DND-41 (cell line): Measurements from ENCODE around the gene RPS18.

Experiments used
- ATAC-seq: fragments of 200-7000 bp; cut with Tn5 transposase; 3 replicates; pipeline ENCODE4 v1.9.1; 2021; ENCODE audit warnings: low read depth; ENCODE audit not compliant: insufficient read depth
- DNase-seq: peaks from one replicate; pipeline ENCODE4 v3.0.0-alpha.2; 2020
- H2AFZ ChIP-seq: 2 replicates; pipeline ENCODE4 v1.6.0; 2012; ENCODE audit warnings: low read depth, low read length
- H3K27ac ChIP-seq: 2 replicates; pipeline ENCODE4 v1.5.1; 2012; ENCODE audit warnings: low read length, inconsistent platforms
- H3K27me3 ChIP-seq: fragments of 200-600 bp; sonication (generic); 2 replicates; pipeline ENCODE4 v1.6.0; 2012; ENCODE audit warnings: low read length, mild to moderate bottlenecking, inconsistent platforms; ENCODE audit not compliant: insufficient read depth, poor library complexity
- H3K36me3 ChIP-seq: 2 replicates; pipeline ENCODE4 v1.5.1; 2012; ENCODE audit warnings: low read length, inconsistent platforms; ENCODE audit not compliant: insufficient read depth
- H3K4me1 ChIP-seq: 2 replicates; pipeline ENCODE4 v1.5.1; 2012; ENCODE audit warnings: mild to moderate bottlenecking, low read length; ENCODE audit not compliant: insufficient read depth
- H3K4me2 ChIP-seq: 2 replicates; pipeline ENCODE4 v1.6.0; 2012; ENCODE audit warnings: mild to moderate bottlenecking, moderate library complexity, low read length, inconsistent platforms; ENCODE audit not compliant: insufficient read depth
- H3K4me3 ChIP-seq, 2 experiments: fragments of 200-600 bp in 1 of 2; shearing (Covaris generic) in 1 of 2; 2 replicates each; pipeline ENCODE4 v1.5.1; 2012 to 2016; ENCODE audit warnings: inconsistent platforms in 2 of 2, low read length in 2 of 2, mild to moderate bottlenecking in 2 of 2, low read depth in 1 of 2, moderate library complexity in 1 of 2
- H3K79me2 ChIP-seq: 2 replicates; pipeline ENCODE4 v1.6.0; 2012; ENCODE audit warnings: low read length, inconsistent platforms; ENCODE audit not compliant: insufficient read depth
- H3K9ac ChIP-seq: 2 replicates; pipeline ENCODE4 v1.6.0; 2012; ENCODE audit warnings: low read depth, mild to moderate bottlenecking, inconsistent platforms, low read length, moderate library complexity
- H3K9me3 ChIP-seq: 2 replicates; pipeline ENCODE4 v1.5.1; 2012; ENCODE audit warnings: low read length, moderate library complexity, mild to moderate bottlenecking, inconsistent platforms; ENCODE audit not compliant: insufficient read depth, severe bottlenecking
- H4K20me1 ChIP-seq: 2 replicates; pipeline ENCODE4 v1.6.0; 2012; ENCODE audit warnings: low read length; ENCODE audit not compliant: insufficient read depth
- EZH2 ChIP-seq: IDR thresholded peaks from 3 replicates; pipeline ENCODE4 v1.6.1; 2012; ENCODE audit warnings: borderline replicate concordance, low read depth, mild to moderate bottlenecking, moderate library complexity, low read length, inconsistent platforms; ENCODE audit not compliant: severe bottlenecking
- TF ChIP-seq, protein P1 (sequence below): IDR thresholded peaks from 2 replicates; pipeline ENCODE4 v1.5.1; 2012; ENCODE audit warnings: borderline replicate concordance, low read length, moderate library complexity, mild to moderate bottlenecking; ENCODE audit not compliant: poor library complexity, severe bottlenecking; ENCODE audit errors: extremely low read depth

RPS18 gene

GRCh38 chr6:33297956-33298772 is 26.3 kb downstream of the RPS18 start:
- Histone ChIP-seq H4K20me1 (0 out of 2 replicates have a peak, but pooled peaks cover 6% of the 10 kb centered on the region), H3K27me3 (no peaks in the 10 kb centered on the region), H3K4me1 (peaks cover 43% of the 10 kb centered on the region), H3K4me3 (peak overlapping the region; percentile 76 to 90), H3K9ac (peak overlapping the region; percentile 93), H3K36me3 (peaks cover 40% of the 10 kb centered on the region), H3K27ac (peak overlapping the region; percentile 98), H3K79me2 (peaks cover 37% of the 10 kb centered on the region), H2AFZ (peak overlapping the region; percentile 92), H3K9me3 (no peaks in the 10 kb centered on the region), H3K4me2 (peak overlapping the region; percentile 96)
- ATAC-seq: peak; percentile 34
- TF ChIP-seq EZH2: no peak
- TF ChIP-seq, protein P1, sequence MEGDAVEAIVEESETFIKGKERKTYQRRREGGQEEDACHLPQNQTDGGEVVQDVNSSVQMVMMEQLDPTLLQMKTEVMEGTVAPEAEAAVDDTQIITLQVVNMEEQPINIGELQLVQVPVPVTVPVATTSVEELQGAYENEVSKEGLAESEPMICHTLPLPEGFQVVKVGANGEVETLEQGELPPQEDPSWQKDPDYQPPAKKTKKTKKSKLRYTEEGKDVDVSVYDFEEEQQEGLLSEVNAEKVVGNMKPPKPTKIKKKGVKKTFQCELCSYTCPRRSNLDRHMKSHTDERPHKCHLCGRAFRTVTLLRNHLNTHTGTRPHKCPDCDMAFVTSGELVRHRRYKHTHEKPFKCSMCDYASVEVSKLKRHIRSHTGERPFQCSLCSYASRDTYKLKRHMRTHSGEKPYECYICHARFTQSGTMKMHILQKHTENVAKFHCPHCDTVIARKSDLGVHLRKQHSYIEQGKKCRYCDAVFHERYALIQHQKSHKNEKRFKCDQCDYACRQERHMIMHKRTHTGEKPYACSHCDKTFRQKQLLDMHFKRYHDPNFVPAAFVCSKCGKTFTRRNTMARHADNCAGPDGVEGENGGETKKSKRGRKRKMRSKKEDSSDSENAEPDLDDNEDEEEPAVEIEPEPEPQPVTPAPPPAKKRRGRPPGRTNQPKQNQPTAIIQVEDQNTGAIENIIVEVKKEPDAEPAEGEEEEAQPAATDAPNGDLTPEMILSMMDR: peak; percentile 52
- peak; percentile 77 for DNase-seq

DNA sequence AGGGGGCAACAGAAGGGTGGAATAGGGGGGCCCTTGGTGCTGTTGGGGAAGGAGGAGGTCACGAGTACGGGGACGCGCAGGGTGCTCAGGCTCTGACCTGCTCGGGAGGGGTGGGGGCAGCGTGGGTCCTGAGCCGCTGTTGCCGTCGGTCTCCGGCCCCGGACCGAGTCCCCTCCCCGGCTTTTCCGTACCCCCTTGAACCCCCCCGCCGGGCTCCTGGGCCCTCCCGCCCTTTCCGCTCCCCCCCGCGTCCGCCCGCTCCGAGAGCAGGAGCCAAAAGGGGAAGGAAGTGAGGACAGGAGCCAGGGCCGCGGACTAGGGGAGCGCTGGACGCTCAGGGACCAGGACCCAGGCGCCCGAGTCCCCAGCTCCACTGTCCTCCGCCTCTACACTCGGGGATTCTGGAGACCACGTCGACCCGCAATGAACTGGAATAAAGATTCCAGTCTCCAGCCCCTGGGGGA is 26.9 kb downstream of the RPS18 start, which contains the start of gene RGL2:
Gene RGL2, minus strand, starts transcription at position 170 of the 464 bp plus-strand sequence. CDS start 332 bp downstream, outside the sequence.
- TF ChIP-seq EZH2: no peak
- TF ChIP-seq, protein P1: no peak
- Histone ChIP-seq H2AFZ (peak within 1 kb of the TSS; percentile 92), H3K4me1 (peaks cover 43% of the 10 kb centered on the region), H3K9ac (peak within 1 kb of the TSS; percentile 93), H4K20me1 (peaks cover 9% of the 10 kb centered on the region), H3K79me2 (peaks cover 37% of the 10 kb centered on the region), H3K4me2 (peak within 1 kb of the TSS; percentile 96), H3K9me3 (no peaks in the 10 kb centered on the region), H3K36me3 (peaks cover 38% of the 10 kb centered on the region), H3K4me3 (peak within 1 kb of the TSS; percentile 76 to 90), H3K27me3 (no peaks in the 10 kb centered on the region), H3K27ac (peak within 1 kb of the TSS; percentile 98)
- peak; percentile 79 for DNase-seq
- ATAC-seq: peak; percentile 47

DNA sequence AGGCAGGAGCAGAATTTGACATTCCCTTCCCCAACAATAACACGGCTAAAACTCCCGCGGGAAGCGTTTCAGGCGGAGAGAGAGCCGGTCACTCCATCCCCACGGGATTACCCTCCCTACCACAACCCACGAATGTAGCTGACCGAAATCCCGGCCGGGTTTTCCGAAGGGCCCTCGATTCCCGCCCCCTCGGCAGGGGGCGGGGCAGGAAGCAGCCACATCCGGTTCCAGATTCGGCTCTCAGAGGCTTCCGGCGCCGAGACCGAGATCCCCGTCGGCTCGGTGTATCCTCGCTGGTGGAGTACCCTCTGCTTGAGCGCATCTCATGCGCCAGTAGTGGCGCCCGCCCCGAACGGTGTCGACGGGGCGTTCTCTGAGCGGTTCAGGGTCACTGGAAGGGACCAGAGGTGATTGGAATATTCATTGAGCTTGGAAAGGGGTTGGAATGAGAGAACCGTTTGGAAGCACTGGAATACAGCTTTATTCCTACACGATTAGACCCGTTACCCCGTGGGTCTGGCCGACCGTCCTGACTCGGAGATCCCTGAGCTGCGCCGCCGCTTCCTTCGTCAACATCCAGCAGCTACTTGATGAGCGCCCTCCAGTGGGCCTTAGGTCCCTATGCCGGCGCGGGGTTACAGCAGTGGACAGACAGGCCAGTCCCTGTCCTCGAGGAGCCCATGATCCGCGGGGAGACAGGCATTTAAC is 27.5 kb downstream of the RPS18 start:
- Histone ChIP-seq H3K4me1 (peaks cover 43% of the 10 kb centered on the region), H4K20me1 (peaks cover 11% of the 10 kb centered on the region), H3K36me3 (peaks cover 41% of the 10 kb centered on the region), H3K27ac (peak overlapping the region; percentile 98), H3K9me3 (no peaks in the 10 kb centered on the region), H3K9ac (peak overlapping the region; percentile 93), H3K4me2 (peak overlapping the region; percentile 96), H3K79me2 (peaks cover 37% of the 10 kb centered on the region), H2AFZ (peak overlapping the region; percentile 92), H3K27me3 (no peaks in the 10 kb centered on the region), H3K4me3 (peak overlapping the region; percentile 76 to 90)
- TF ChIP-seq, protein P1: peak; percentile 81
- no peak for TF ChIP-seq EZH2
- ATAC-seq (peak; percentile 88), DNase-seq (peak; percentile 95)
